Measurements from ENCODE around the gene TMEM198.

Gene TMEM198

DNA sequence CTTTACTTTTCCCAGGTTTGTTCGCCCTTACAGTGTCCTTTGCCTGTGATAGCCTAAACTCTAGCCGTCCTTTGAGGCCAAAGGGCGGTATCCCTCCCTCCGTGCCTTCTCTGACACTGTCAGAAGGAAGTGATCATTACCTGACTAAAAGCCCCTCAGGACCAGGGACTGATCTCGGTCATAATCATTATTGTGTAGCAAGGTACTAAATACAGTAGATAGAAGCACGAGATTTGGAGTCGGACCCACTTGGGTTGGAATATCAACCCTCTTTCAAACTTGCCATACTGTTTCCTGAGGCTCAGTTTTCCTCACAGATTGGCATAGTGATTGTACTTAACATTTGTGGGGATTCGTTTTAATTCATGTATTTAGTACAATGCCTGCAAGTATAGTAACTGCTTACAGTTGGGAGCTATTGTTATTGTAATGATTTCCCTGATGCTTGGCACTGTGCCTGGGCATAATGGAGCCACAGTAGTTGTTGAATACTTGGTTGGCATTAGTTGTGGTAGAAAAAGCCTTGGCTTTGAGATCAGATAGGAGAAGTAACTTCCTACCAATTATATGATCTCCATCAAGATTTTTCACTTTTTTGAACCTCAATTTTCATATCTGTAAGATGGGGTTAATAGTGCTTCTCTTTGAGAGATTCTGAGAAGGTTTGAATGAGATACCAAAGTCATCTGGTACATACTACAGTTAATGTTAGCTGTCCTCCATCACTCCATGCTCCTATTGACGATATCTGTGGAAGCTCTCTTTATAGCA, 54.7 kb downstream of the TMEM198 start (continued):
- TF ChIP-seq, protein P1, sequence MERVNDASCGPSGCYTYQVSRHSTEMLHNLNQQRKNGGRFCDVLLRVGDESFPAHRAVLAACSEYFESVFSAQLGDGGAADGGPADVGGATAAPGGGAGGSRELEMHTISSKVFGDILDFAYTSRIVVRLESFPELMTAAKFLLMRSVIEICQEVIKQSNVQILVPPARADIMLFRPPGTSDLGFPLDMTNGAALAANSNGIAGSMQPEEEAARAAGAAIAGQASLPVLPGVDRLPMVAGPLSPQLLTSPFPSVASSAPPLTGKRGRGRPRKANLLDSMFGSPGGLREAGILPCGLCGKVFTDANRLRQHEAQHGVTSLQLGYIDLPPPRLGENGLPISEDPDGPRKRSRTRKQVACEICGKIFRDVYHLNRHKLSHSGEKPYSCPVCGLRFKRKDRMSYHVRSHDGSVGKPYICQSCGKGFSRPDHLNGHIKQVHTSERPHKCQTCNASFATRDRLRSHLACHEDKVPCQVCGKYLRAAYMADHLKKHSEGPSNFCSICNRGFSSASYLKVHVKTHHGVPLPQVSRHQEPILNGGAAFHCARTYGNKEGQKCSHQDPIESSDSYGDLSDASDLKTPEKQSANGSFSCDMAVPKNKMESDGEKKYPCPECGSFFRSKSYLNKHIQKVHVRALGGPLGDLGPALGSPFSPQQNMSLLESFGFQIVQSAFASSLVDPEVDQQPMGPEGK (CRISPR knock-in tag; IDR thresholded peaks at IDR 0.05; ENCODE audit: borderline replicate concordance): no peak
- TF ChIP-seq ZNF565 (CRISPR knock-in tag; conservative IDR thresholded peaks at IDR 0.05; ENCODE audit: low read depth) (no peak), TOX (CRISPR knock-in tag; IDR thresholded peaks at IDR 0.05; ENCODE audit: borderline replicate concordance) (no peak)
